HG03521 (cell line): ENCODE results near the gene ARHGAP21.
"Not testable (repeated sequence)": the region's sequence is repeated elsewhere in the genome, so short reads cannot be mapped to it uniquely, and the experiment has no call there.

Source experiments
- ATAC-seq: cut with Tn5 transposase; IDR thresholded peaks from one replicate; pipeline ENCODE4 v1.9.1; 2021; ENCODE audit warnings: mild to moderate bottlenecking, moderate library complexity; ENCODE audit not compliant: unreplicated experiment

ARHGAP21 gene

GRCh38 chr10:24690961-24691512 lies 32.6 kb downstream of the ARHGAP21 start:
- ATAC-seq = no peak

GRCh38 chr10:24685958-24686540 lies 37.6 kb downstream of the ARHGAP21 start:
- ATAC-seq = no peak

- no peak for ATAC-seq
These were observed 40.1 kb downstream of the ARHGAP21 start for GRCh38 chr10:24683554-24683953.

- ATAC-seq = no peak
These were observed 42.1 kb downstream of the ARHGAP21 start for GRCh38 chr10:24681572-24682088.

- ATAC-seq = no peak
These were observed 42.8 kb downstream of the ARHGAP21 start for GRCh38 chr10:24680647-24681524.

- ATAC-seq = no peak
These were observed 44.9 kb downstream of the ARHGAP21 start for GRCh38 chr10:24678757-24679156.

GRCh38 chr10:24674892-24675632 lies 48.6 kb downstream of the ARHGAP21 start:
- ATAC-seq = no peak

GRCh38 chr10:24670964-24671670 lies 52.6 kb downstream of the ARHGAP21 start:
- no peak for ATAC-seq

- ATAC-seq = no peak
These were observed 54.3 kb downstream of the ARHGAP21 start for GRCh38 chr10:24669285-24669852.

GRCh38 chr10:24668247-24668646 lies 55.4 kb downstream of the ARHGAP21 start:
- ATAC-seq = no peak

GRCh38 chr10:24664991-24665390 lies 58.7 kb downstream of the ARHGAP21 start:
- no peak for ATAC-seq

GRCh38 chr10:24661376-24661775 lies 62.3 kb downstream of the ARHGAP21 start:
- ATAC-seq = no peak

- ATAC-seq = not testable (repeated sequence)
These were observed 65.4 kb downstream of the ARHGAP21 start for GRCh38 chr10:24658319-24658718.

- not testable (repeated sequence) for ATAC-seq
These were observed 67.4 kb downstream of the ARHGAP21 start for GRCh38 chr10:24656326-24656725.

GRCh38 chr10:24652381-24652957 lies 71.2 kb downstream of the ARHGAP21 start:
- peak; percentile 89 for ATAC-seq

GRCh38 chr10:24651923-24652322 lies 71.8 kb downstream of the ARHGAP21 start:
- ATAC-seq = peak; percentile 7

GRCh38 chr10:24650669-24651391 lies 72.9 kb downstream of the ARHGAP21 start:
- ATAC-seq = no peak

GRCh38 chr10:24645784-24646183 lies 77.9 kb downstream of the ARHGAP21 start:
- ATAC-seq = no peak

- no peak for ATAC-seq
These were observed 78.7 kb downstream of the ARHGAP21 start for GRCh38 chr10:24645022-24645421.
